ENCODE data around the gene REN. TPM values are rescaled to one million over a fixed set of nuclear protein-coding genes. Genes with fewer than 3 reads are reported as not detected.

REN gene
- total and polyA plus RNA-seq, 4 donors = 0.05 to 0.25 (median 0.15) TPM; not detected in 1

GRCh38 chr1:204126956-204127355 lies 39.2 kb downstream of the REN start:
- Histone ChIP-seq H3K4me1 (ENCODE audit: control insufficient read depth in 4 of 4, insufficient read depth in 4 of 4, low read length in 3 of 4) (peaks cover 12 to 57% (median 49%) of the 10 kb centered on the region in 4 donors), H3K4me3 (ENCODE audit: low read depth in 1 of 3, low read length in 3 of 3) (no peak overlapping the region), H3K9ac (ENCODE audit: low read depth in 1 of 2, low read length in 2 of 2) (no peak overlapping the region), H3K27ac (ENCODE audit: low read depth in 1 of 2, low read length in 2 of 2) (no peak overlapping the region), H3K36me3 (ENCODE audit: control insufficient read depth in 4 of 4, insufficient read depth in 3 of 4, low read depth in 1 of 4, low read length in 3 of 4) (peaks cover 4 to 32% (median 16%) of the 10 kb centered on the region in 4 donors), H3K9me3 (ENCODE audit: control insufficient read depth in 4 of 4, low read length in 3 of 4) (no peaks in the 10 kb centered on the region), H3K27me3 (ENCODE audit: control insufficient read depth in 4 of 4, insufficient read depth in 4 of 4, low read length in 3 of 4) (no peaks in the 10 kb centered on the region)
- 31% methylated on average over 7 of the region's 7 CpGs for WGBS
- no peak for TF ChIP-seq TAF1 (conservative IDR thresholded peaks at IDR 0.05)
- TF ChIP-seq HNF4A (conservative IDR thresholded peaks at IDR 0.05) = no peak
- no peak for TF ChIP-seq RXRA (IDR thresholded peaks at IDR 0.05)
- no peak for TF ChIP-seq CTCF (IDR thresholded peaks at IDR 0.05; ENCODE audit: low read depth, low read length, missing input control)
- no peak for TF ChIP-seq MAX (IDR thresholded peaks at IDR 0.05)
- DNase-seq (ENCODE audit: low spot score) = no peak

GRCh38 chr1:204126386-204126785 lies 39.8 kb downstream of the REN start:
- Histone ChIP-seq H3K27ac (ENCODE audit: low read depth in 1 of 2, low read length in 2 of 2) (no peak overlapping the region), H3K36me3 (ENCODE audit: control insufficient read depth in 4 of 4, insufficient read depth in 3 of 4, low read depth in 1 of 4, low read length in 3 of 4) (peaks cover 9 to 33% (median 18%) of the 10 kb centered on the region in 4 donors), H3K27me3 (ENCODE audit: control insufficient read depth in 4 of 4, insufficient read depth in 4 of 4, low read length in 3 of 4) (no peaks in the 10 kb centered on the region), H3K4me3 (ENCODE audit: low read depth in 1 of 3, low read length in 3 of 3) (no peak overlapping the region), H3K9me3 (ENCODE audit: control insufficient read depth in 4 of 4, low read length in 3 of 4) (no peaks in the 10 kb centered on the region), H3K4me1 (ENCODE audit: control insufficient read depth in 4 of 4, insufficient read depth in 4 of 4, low read length in 3 of 4) (peaks cover 6 to 51% (median 43%) of the 10 kb centered on the region in 4 donors), H3K9ac (ENCODE audit: low read depth in 1 of 2, low read length in 2 of 2) (no peak overlapping the region)
- no peak for DNase-seq (ENCODE audit: low spot score)
- 62% methylated on average over 8 of the region's 8 CpGs for WGBS
- TF ChIP-seq EGR1 (IDR thresholded peaks at IDR 0.05; ENCODE audit: low read depth in 2 of 2) (no peak), RXRA (IDR thresholded peaks at IDR 0.05) (no peak), TAF1 (conservative IDR thresholded peaks at IDR 0.05) (no peak), FOXA2 (IDR thresholded peaks at IDR 0.05) (no peak), JUND (IDR thresholded peaks at IDR 0.05) (no peak), SP1 (IDR thresholded peaks at IDR 0.05) (no peak), MAX (IDR thresholded peaks at IDR 0.05) (no peak), YY1 (IDR thresholded peaks at IDR 0.05) (no peak), HNF4A (conservative IDR thresholded peaks at IDR 0.05) (no peak), ZBTB33 (IDR thresholded peaks at IDR 0.05) (no peak)

GRCh38 chr1:204125759-204126351 lies 40.3 kb downstream of the REN start:
- Histone ChIP-seq H3K4me1 (ENCODE audit: control insufficient read depth in 4 of 4, insufficient read depth in 4 of 4, low read length in 3 of 4) (peaks cover 2 to 46% (median 38%) of the 10 kb centered on the region in 4 donors), H3K4me3 (ENCODE audit: low read depth in 1 of 3, low read length in 3 of 3) (no peak overlapping the region), H3K36me3 (ENCODE audit: control insufficient read depth in 4 of 4, insufficient read depth in 3 of 4, low read depth in 1 of 4, low read length in 3 of 4) (peaks cover 9 to 33% (median 18%) of the 10 kb centered on the region in 4 donors), H3K27ac (ENCODE audit: low read depth in 1 of 2, low read length in 2 of 2) (no peak overlapping the region), H3K27me3 (ENCODE audit: control insufficient read depth in 4 of 4, insufficient read depth in 4 of 4, low read length in 3 of 4) (no peaks in the 10 kb centered on the region), H3K9ac (ENCODE audit: low read depth in 1 of 2, low read length in 2 of 2) (no peak overlapping the region), H3K9me3 (ENCODE audit: control insufficient read depth in 4 of 4, low read length in 3 of 4) (no peaks in the 10 kb centered on the region)
- 91% methylated on average over 18 of the region's 18 CpGs for WGBS
- DNase-seq (ENCODE audit: low spot score) = no peak
- no peak for TF ChIP-seq ZBTB33 (IDR thresholded peaks at IDR 0.05)
- TF ChIP-seq HNF4G (IDR thresholded peaks at IDR 0.05) = no peak
- no peak for TF ChIP-seq RXRA (IDR thresholded peaks at IDR 0.05)
- no peak for TF ChIP-seq GABPA (IDR thresholded peaks at IDR 0.05 in 1 of 2, conservative IDR thresholded peaks at IDR 0.05 in 1 of 2)
- TF ChIP-seq YY1 (IDR thresholded peaks at IDR 0.05) = no peak
- no peak for TF ChIP-seq RAD21 (IDR thresholded peaks at IDR 0.05)

Data from liver (tissue), 9 donors.